WERI-Rb-1 (cell line): ENCODE results near the gene MZT2B.
"Not testable (repeated sequence)": the region's sequence is repeated elsewhere in the genome, so short reads cannot be mapped to it uniquely, and the experiment has no call there.

Experiments used
- DNase-seq: peaks from one replicate; pipeline ENCODE4 v3.0.0-alpha.2; 2020
- H3K27ac ChIP-seq: fragments of 250-450 bp; sonication (Bioruptor Pico); 2 replicates; pipeline ENCODE4 v1.5.1; 2020; ENCODE audit warnings: mild to moderate bottlenecking, moderate library complexity
- H3K27me3 ChIP-seq: fragments of 250-450 bp; sonication (Bioruptor Pico); 2 replicates; pipeline ENCODE4 v1.5.1; 2021; ENCODE audit warnings: mild to moderate bottlenecking, low read depth, moderate library complexity; ENCODE audit not compliant: insufficient read depth, severe bottlenecking
- H3K36me3 ChIP-seq: fragments of 250-450 bp; sonication (Bioruptor Pico); 2 replicates; pipeline ENCODE4 v1.5.1; 2020; ENCODE audit warnings: mild to moderate bottlenecking, moderate library complexity
- H3K4me3 ChIP-seq: 2 replicates; pipeline ENCODE4 v1.5.1; 2011; ENCODE audit warnings: low read depth, mild to moderate bottlenecking, control low read depth, low read length
- H3K9me3 ChIP-seq: fragments of 250-450 bp; sonication (Bioruptor Pico); 2 replicates; pipeline ENCODE4 v1.5.1; 2021; ENCODE audit warnings: mild to moderate bottlenecking, moderate library complexity; ENCODE audit not compliant: severe bottlenecking
- CTCF ChIP-seq: IDR thresholded peaks from 2 replicates; pipeline ENCODE4 v1.5.1; 2011; ENCODE audit warnings: low read depth, mild to moderate bottlenecking, control low read depth, inconsistent platforms, low read length

Gene MZT2B

GRCh38 chr2:130169896-130170295 is 12.2 kb upstream of the MZT2B start:
- Histone ChIP-seq H3K36me3 (peaks cover 28% of the 10 kb centered on the region), H3K4me3 (no peak overlapping the region), H3K27ac (no peak overlapping the region), H3K27me3 (no peaks in the 10 kb centered on the region), H3K9me3 (no peaks in the 10 kb centered on the region)
- no peak for DNase-seq
- TF ChIP-seq CTCF, result no peak

DNA sequence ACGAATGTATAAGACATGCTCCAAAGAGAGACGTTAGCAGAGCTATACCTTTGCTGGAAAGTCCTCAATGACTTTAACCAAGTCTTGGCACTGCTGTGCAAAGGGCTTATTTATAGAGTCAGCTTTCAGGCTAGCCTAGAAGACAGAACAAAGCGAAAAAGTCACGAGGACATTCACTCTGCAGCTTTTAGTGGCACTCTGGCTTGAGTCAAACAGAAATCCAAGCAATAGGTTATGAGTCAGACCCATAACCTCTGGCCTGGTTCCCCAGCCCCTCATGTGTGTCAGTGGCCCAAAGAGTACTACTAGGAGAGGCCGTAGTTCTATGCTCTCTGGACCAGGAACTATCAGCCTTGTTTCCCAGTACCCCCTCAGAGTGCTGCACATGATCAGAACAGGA is 7.2 kb upstream of the MZT2B start:
- H3K36me3 ChIP-seq, result peaks cover 16% of the 10 kb centered on the region
- not testable (repeated sequence) for H3K9me3 ChIP-seq, H3K4me3 ChIP-seq, DNase-seq, H3K27ac ChIP-seq, H3K27me3 ChIP-seq

DNA sequence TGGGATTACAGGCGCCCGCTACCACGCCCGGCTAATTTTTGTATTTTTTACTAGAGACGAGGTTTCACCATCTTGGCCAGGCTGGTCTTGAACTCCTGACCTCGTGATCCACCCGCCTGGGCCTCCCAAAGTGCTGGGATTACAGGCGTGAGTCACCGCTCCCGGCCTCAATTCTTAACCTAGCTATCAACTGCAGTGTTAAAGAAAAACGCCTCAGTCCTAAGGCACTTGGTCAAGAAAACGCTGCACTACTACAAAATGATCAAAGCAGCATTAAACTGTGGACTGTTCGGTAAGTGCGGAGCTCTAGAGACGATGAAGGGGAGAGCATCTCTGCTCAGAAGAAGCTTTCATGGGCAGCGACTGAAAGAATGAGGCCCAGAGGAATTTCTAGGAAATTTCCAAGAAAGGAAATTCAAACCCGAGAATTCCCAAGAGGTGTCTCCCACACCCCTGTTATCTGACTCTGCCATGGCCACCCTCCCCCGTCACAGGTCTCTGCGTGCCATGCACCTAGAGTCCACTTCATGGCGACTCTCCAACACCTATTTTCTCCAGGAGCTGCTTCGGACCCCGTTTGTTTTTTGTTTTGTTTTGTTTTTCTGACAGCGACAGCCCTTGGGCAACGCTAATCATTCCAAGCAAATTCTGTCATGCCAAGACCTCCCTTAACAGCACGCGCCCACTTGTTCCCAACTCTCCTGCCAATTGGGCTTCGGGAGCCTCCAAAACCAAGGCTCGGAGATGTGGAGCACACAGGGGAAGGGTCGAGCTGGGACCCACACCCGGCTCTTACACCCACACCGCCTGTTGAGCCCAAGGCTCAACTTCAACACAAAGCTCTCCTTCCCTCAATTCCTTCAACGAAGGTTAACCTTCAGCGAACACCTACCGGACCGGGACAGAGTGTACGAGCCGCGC is 1.4 kb upstream of the MZT2B start:
- H3K9me3 ChIP-seq, DNase-seq, H3K27me3 ChIP-seq: not testable (repeated sequence)
- Histone ChIP-seq H3K36me3 (peaks cover 11% of the 10 kb centered on the region), H3K4me3 (peak overlapping the region; percentile 90), H3K27ac (peak overlapping the region; percentile 95)

GRCh38 chr2:130181325-130181879 is 660 bp upstream of the MZT2B start, which contains the start of gene SMPD4:
SMPD4 (minus strand) TSS chr2:130181602; CDS start chr2:130176592, 5,010 bp downstream.
- Histone ChIP-seq H3K9me3 (no peaks in the 10 kb centered on the region), H3K36me3 (peaks cover 11% of the 10 kb centered on the region), H3K27me3 (no peaks in the 10 kb centered on the region), H3K27ac (peak within 1 kb of the TSS; percentile 95), H3K4me3 (peak within 1 kb of the TSS; percentile 90)
- TF ChIP-seq CTCF, result no peak
- peak; percentile 97 for DNase-seq

DNA sequence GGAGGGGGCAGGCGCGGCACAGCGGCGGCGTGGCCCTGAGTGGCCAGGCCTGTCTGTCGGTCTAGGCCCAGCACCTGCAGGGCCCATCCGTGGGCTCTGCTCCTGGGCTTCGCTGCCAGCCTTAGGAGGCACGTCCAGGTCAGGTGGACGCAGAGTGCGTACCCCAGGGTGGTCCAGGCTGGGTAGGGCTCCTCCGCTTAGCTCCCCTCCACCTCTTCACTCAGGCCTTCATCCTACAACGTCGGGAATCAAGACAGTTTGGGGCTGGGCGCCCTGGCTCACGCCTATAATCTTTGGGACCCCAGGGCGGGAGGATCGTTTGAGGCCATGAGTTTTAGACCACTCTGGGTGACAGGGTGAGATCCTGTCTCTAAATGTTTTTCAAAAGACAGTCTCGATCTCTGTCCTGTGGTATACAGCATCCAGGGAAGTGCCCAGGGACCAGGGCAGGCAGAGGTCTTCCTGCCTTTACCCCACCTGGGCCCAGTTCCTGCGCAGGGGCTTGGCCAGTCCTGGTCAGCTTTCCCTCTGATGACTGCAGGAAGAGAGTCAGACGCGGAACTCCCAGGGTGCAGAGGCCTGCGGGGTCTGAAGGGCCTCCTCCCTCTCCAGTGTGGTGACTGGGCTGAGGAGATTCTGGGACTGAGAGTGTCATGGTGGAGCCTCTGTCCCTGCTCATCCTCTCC is 907 bp downstream of the MZT2B start:
- DNase-seq, H3K27me3 ChIP-seq, H3K9me3 ChIP-seq: not testable (repeated sequence)
- Histone ChIP-seq H3K36me3 (peaks cover 11% of the 10 kb centered on the region), H3K27ac (peak overlapping the region; percentile 95), H3K4me3 (peak overlapping the region; percentile 90)

DNA sequence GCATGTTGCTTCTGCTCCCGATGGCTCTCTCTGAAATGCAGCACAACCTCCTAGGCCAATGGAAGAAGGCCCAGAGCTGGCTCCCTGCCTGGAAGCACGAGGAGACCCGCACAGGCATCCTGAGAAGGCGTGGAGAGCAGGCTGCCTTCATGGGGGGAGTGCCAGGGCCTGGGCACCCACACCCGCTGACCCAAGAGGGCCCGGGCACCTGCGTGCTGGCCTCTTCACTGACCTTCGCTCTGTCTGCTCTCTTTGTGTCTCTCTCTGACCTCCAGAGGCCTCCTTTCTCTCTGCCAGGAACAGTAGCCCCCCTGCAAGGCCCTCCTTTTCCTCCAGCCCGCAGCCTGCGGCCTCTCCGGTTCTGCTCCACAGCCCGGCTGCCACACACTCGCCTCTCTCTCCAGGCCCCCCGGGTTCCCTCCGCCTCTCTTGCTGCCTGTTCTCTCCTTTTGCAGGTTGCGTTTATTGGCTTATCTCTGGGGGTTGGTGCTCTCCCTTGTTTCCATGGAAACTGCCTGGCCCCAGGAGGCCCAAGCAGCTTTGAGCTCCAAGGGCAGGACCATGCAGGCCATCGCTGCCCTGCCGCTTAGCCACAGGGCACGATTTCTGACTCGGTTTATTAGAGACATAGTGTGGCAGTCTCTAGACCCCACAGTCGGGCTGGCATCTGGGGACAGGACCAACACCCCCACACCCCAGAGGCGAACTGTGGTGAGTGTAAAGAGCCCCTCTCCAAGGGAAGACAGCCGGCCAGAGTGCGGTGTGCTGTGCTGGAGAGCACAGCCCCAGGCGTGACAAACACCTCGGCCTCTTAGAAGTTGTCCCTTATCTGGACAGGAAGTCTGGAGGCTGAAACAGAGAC is 1.7 kb downstream of the MZT2B start:
- Histone ChIP-seq H3K36me3 (peaks cover 11% of the 10 kb centered on the region), H3K4me3 (peak overlapping the region; percentile 90; the same call in 1 of the 2 replicates), H3K27me3 (no peaks in the 10 kb centered on the region), H3K9me3 (no peaks in the 10 kb centered on the region), H3K27ac (no peak overlapping the region)
- no peak for DNase-seq
- no peak for TF ChIP-seq CTCF
